ENCODE data around the gene PAXIP1.
A peak's percentile ranks its signal among the peaks of the same experiment; 100 is the strongest.
"Not testable (repeated sequence)": the region's sequence is repeated elsewhere in the genome, so short reads cannot be mapped to it uniquely, and the experiment has no call there.

Gene PAXIP1

DNA sequence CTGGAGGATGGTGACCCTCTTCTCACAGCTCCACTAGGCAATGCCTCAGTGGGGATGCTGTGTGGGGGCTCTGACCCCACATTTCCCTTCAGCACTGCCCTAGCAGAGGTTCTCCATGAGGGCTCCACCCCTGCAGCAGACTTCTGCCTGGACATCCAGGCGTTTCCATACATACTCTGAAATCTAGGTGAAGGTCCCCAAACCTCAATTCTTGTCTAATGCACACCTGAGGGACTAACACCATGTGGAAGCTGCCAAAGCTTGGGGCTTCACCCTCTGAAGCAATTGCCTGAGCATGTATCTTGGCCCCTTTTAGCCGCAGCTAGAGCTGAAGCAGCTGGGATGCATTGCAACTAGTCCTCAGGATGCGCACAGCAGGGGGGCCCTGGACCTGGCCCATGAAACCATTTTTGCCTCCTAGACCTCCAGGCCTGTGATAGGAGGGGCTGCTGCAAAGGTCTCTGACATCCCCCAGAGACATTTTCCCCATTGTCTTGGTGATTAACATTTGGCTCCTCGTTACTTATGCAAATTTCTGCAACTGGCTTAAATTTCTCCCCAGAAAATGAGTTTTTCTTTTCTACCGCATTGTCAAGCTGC is 68.5 kb downstream of the PAXIP1 start:
- DNase-seq = not testable (repeated sequence)

DNA sequence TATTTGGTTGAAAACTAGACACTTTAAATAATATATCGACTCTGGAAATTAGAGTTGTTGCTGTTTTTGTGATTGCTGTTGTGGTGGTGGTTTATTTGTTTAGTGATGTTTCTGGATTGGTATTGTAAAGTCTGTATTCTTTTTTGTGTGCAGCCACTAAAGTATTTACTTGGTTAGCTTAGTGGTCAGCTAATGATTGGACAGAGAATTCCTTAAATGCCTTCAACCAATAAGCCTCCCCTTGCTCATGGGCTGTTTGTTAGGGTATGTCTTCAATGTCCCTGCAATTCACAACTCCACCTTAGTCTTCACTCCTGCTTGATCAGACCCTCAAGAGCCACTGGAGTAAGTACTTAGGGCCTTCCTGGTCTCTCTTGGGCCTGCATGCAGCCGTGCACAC is 71.0 kb downstream of the PAXIP1 start:
- no peak for DNase-seq

DNA sequence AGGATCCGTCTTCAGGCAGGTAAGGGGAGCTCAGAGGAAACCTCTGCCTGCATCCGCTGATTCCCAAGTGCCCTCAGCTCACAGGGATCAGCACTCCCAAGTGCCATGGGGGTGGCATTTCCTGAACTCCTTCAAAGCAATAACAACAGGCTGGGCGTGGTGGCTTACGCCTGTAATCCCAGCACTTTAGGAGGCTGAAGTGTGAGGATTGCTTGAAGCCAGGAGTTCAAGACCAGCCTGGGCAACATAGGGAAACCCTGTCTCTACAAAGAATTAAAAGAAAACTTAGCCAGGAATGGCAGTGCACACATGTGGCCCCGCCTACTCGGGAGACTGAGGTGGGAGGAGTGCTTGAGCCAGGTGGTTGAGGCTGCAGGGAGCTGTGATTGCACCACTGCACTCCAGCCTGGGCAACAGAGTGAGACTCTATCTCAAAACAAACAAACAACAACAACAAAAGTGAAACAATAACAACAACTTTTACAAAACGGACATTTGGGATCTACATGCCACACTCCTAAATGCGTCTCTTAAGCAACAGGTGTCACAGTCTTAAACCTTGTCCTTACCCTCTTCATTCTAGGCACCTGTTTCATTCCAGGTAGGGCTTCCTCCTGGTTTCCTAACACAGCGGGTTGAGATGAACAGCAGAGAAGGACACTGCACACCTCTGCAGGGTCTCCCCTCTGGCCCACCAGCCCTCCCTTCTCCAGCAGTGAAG is 73.8 kb downstream of the PAXIP1 start:
- DNase-seq = no peak

DNA sequence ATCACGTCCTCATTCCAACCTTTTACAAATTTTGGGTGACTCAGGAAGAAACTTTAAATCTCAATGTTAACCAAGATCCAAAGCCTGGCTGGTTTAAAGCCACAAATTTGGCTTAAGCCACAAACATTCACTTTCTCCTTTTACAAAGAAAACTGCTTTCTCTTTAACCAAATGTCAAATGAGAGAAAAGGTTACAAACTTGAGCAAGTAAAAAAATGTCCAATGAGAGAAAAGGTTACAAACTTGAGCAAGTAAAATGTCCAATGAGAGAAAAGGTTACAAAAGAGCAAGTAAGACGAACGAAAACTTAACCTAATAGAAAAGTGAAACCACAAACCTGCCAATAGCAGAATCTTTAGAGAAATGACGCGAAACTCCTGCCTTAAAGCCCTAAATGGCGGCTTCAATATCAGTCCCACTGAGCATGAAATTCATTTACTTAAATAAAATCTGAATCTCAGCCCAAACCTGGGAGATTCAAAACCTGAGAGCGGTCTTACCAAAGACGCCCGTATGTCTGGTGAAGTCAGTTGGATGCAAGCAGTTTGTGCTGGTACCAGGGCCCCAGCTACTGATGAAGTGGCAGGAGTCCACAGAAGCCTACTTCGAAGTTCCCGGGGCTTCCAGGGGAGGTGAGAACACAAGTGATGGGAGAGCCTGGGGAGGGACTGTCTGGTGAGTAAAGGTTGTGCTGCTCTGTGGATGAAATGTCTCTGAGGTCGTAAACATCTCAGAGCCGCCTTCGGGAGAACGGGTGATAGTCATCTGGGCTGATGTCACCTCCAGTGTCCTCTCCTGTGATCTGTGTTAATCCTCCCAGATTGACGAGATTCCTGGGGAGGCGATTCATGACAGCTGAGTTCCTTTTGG is 74.6 kb downstream of the PAXIP1 start:
- no peak for DNase-seq

DNA sequence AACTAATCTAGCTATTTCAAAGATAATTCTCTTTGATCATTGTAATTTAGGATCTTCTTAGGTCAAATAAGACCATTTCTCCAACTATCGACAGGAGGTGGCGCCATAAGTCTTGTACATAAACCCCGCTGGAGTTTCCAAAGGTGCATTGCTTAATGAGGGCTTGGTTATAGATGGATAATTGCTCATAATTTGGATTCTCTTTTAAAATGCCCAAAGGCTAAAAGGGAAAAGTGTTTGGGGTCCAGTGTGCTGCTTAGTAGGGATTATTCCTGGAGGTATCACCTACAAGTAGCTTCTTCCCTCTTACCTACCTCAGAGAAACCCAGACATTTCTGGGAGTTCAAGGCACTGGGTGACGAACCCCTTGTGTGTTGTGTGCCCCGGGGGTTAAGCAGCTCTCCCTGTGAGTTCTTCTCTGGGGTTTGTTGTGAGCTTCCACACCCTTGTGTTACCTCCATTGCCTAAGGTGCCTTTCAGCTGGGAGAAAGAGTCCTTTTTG is 75.2 kb downstream of the PAXIP1 start:
- peak; percentile 76 for DNase-seq

DNA sequence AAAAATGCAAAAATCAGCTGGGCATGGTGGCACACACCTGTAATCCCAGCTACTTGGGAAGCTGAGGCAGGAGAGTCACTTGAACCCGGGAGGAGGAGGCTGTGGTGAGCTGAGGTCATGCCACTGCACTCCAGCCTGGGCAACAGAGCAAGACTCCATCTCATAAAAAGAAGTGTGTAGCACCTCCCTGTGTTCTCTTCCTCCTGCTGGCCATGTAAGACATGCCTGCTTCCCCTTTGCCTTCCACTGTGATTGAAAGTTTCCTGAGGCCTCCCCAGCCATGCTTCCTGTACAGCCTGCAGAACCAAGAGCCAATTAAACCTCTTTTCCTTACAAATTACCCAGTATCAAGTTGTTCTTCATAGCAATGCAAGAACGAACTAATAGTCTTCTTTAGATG is 80.5 kb downstream of the PAXIP1 start:
- not testable (repeated sequence) for DNase-seq

DNA sequence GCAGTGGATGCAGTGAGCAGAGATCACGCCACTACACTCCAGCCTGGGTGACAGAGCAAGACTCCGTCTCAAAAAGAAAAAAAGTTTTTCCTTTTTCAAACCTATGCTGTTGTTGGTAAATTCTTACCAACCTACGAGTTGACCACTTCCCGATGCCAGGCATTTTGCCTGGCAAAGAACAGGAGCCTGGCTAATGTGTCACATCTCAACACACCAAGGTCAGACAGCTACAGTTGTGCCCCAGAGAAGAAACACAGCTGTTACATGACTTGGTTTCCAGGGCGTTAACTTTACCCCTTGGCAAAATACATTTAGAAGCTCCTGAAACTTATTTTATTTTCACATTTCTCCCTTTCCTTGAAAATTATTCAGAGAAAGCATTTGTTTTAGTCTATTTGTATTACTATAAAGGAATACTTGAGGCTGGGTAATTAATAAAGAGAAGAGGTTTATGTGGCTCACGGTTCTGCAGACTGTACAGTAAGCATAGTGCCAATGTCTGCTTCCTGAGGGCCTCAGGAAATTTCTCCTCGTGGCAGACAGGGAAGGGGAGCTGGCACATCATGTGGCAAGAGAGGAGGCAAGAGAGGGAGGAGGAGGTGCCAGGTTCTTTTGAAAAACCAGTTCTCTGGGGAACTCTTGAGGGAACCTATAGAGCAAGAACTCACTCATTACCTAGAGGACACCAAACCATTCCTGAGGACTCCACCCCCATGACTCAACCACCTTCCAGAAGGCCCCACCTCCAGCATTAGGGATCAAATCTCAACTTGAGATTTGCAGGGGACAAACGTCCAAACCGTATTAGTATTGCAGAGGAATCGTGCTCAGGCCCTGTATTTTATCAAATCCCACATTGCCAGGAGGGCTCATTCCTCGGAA is 83.3 kb downstream of the PAXIP1 start:
- no peak for DNase-seq

DNA sequence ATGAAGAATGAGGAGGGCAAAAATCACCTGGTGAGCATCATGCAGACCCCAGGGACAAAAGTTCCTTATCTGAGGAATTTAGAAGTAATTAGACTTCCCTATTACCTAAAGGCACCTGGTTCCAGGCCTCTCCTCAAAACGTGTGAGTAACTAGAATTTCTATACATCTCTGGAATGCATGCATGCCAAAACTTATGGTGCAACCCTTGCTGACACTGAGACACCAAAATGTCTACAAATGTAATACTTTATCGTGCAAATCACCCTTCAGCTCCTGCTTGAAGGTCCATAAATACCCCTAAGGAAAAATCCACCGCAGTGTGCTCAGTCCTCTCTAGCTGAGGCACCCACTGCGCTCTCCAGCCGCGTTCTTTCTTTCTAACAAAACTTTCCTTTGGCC is 84.2 kb downstream of the PAXIP1 start:
- DNase-seq = no peak

DNA sequence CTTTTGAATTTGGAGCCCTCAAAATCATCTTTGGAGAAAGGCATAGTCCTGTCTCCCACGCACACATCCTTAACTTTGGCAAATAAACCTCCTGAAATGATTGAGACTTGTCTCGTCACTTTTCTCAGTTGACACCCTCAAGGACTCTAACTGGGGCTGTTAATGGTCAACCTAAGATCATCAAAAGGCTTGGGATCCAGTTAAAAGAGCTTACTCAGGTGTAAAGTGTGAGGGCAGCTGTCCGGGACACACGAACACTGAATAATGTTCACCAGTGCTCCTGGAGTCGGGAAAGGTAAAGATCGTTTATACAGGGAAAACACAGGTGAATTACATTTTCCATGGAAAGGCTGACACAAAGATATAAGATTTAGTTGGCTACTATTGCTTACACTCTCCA is 84.7 kb downstream of the PAXIP1 start:
- no peak for DNase-seq

DNA sequence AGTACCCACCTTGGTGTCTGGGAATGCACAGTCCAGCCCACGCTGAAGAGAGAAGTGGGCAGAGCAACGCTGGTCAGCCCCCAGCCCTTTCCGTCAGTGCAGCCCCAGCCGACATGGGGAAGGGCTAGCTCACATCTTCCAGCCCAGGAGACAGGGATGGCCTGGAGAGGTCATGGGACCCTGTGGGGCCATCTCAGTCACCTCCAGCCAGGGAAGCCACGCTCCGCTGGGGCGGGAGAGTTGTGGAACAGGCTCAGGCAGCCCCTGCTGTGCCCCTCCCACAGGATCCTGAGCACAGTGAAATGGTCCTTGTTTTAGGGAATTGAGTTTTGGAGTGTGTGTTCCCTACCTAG is 85.1 kb downstream of the PAXIP1 start:
- no peak for DNase-seq

DNA sequence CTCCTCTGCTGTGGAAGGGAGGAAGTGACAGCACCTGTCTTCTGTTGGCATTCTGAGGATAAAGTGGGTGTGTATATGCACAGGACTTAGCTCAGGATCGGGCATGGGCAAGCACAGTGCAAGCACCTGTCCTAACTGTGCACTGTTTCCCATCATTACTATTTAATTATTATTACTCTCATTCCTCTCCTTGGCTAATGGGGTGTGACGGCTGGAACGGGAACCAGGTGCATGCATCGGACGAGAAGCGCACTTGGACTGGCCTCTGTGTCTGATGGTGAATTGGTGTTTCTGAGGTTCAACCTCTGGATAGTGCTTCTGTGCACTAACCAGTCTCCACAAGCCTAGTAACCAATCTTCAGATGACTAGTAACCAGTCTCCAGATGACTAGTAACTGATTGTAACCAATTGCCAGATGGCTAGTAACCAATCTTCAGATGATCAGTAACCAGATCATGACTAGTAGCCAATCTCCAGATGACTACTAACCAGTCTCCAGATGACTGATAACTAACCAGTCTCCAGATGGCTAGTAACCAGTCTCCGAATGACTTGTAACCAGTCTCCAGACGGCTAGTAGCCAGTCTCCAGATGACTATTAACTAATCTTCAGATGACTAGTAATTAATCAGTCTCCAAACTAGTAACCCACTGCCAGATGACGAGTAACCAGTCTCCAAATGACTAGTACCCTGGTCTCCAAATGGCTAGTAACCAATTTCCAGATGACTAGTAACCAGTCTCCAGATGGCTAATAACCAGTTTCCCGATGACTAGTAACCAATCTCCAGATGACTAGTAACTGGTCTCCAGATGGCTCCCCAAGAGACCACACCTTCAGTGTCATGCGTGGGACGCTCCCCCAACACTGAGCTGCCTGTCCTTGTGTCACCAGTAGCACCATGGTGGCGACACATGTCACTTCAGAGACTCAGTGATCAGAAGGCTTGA is 85.8 kb downstream of the PAXIP1 start:
- no peak for DNase-seq

DNA sequence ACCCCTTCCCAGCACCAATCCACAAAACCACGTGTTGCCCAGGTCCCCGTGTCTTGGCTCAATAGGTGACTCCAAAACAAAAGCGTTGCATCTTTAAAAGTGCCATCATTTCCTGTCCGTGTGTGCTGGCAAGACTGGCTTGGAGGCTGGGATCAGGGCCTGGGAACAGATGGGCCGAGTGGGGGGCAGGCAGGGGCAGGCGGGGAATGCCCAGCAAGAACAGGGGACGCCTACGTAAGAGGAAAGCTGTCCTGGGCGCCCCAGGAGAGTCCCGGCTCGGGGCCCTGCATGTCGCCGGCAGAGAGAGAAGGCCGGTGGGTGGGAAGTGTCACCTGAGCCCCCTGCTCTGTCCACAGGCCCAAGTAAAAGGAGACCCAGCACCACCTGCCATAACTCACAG is 86.5 kb downstream of the PAXIP1 start:
- DNase-seq = no peak

DNA sequence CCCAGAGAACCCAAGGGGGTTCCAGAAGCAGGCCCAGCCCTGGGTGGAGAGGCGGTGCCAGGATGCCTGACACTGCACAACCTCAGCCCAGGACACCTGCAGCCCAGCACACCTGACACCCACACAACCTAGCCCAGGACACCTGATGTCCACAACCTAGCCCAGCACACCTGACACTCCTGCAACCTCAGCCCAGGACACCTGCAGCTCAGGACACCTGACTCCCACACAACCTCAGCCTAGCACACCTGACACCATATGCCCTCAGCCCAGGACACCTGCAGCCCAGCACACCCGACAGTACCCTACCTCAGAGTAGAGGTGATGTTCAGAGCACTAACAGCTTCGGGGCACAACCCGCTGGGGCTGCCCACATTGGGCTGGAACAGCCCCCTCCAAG is 87.3 kb downstream of the PAXIP1 start:
- DNase-seq = no peak

DNA sequence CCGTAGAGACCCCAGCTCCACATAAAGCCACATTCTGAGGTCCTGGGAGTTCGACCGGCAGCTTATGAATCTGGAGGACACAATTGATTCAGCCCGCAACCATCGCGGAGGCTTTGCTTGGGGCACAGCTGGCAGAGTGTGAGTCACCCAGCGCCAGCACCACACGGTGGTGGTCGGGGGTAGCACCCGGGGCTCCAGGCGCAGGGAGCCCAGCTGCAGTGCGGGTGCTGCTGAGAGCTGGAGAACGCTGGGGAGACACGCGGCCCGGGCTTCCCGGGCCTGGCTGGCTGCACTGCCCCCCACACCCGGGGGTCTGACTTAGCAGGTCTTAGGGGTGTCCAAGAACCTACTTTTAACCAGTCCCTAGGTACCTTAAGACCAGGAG is 87.9 kb downstream of the PAXIP1 start:
- DNase-seq = no peak

DNA sequence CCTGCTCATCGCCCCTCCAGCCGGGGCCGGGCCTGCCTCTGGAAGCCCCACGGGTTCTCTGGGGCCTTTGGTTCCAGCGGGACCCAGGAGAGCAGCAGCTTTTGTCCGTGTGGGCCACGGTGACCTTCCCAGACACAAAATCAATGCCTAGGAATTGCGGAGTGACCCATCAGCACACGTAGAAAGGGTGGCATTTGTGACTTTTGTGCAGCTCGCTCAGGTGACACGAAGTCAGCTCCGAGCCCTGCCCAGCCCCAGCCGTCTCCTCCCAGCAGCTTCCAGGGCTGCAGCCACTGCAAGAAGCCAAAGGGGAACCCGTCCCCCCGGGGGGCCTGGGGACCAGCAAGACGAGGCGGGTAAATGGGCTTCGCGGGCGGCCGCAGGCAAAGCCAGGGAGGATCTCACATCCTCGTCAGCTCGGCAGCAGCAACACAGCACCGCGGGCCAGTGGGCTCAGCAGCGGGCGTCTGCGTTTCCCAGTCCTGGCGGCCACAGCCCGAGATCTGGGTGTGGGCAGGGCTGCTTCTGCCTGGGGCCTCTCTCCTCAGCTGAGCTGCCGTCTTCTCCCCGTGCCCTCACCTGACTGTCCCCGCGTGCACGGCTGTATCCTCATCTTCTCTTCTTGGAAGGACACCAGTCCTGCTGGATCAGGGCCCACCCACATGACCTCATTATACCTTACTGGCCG is 88.5 kb downstream of the PAXIP1 start:
- no peak for DNase-seq

DNA sequence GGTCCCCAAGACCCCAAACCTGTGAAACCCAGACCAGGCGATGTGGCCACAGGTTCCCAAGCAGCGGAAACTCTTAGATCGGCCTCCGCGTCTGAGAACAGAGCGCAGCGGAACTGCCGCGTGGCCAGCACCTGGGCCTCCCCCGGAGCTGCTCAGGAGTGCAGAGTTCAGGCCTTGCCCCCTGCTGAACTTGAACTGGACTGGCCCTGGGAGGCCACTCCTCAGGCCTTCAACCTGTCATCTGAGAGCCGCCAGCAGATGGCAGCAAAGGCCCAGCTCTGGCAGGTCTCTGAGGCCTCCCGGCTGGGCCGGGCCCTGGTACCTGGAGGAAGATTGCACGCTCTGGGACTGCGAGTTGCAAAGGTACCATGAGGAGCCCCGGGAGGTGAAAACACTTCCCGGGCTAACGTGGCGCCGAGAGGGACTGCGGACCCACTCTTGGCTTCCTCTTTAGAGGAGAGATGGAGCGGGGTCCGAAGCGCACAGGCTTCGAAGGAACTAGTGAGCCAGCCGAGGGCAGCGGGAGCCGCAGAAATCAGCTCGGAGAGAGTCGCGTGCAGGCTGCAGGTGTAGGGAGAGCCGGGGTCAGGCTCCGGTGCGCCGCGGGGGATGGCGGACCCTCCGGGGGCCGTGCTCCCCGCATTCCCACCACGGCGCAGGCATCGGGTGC is 89.2 kb downstream of the PAXIP1 start:
- DNase-seq = peak; percentile 20

DNA sequence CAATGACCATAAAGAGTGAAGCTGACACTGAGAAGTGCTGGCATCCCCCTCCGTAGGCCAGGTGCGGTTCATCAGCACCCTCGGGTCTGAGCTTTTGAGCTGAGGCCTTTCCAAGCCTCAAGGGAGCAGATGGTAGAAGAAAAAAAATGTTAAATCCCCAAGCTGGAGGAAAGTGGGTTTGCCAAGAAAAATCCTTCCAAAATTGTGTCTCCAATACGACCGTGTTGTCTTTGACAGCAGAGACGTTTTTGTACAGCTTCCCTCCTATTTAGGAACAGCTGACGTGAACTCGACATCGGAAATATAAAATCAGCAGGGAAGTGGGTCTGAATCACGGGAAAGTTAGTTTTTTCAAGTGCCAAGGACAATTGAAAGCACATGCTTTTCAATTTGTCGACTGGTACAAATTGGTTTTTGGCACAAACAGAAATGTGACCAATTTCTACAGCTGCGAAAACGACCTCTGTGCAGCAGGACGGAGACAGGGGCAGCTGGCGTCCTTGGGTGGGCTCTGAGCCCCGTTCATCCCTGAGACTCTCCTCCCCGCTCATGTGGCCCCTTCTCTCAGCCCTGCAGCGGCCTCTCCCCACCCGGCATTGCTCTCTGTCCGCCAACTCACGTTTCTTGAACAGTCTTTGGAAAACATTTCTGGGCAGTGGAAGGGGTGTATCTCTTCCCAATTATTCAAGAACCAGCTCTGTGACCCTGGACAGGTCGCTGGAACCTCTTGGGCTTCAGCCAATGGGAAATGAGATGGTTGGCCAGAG is 89.9 kb downstream of the PAXIP1 start:
- no peak for DNase-seq

DNA sequence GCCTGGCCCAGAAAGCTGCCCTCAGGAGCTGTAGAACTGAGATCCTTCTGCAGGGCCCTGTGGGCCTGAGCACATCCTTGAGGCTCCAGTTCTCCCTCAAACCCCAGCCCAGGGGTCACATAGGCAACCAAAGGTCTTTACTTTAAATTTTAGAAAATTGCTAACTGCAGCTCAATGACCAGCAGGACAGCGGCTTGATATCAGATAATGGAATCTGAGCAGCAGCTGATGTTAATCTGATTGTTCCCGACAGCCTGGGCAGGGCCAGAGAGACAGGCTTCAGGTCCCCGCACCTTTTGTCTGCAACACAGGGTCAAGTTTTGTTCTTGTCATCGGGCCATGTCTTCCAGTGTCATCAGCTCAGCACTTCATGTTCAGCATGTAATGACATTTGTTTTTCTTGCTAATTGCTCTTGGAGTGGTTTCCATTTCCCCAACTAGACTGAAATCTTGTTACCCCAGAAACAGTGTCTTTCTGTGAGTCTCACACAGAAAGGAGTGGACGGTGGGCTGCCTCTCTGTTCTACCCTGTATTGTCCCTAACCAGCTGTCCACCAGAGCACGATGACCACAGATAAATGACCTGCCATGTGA is 91.0 kb downstream of the PAXIP1 start:
- no peak for DNase-seq

DNA sequence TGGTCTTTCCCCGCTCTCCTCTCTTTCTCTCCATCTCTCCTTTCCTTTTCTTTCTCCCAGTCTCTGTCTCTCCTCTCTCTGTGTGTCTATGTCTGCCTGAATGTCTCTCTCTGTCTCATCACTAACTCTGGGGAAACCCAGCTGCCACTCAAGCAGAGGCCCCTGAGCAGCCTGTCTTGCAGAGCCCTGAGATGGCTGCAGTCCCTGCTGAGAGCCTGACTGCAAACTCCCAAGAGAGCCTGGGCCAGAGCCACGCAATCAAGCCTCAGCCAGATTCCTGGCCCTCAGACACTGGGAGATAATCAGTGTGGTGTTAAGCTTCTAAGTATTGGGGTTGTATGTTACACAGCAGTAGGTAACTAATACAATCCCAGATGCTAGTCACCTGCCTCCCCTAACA is 91.5 kb downstream of the PAXIP1 start:
- no peak for DNase-seq

Measured in NCI-H1694 treated with DMSO at 0.1 percent for 48 hours (cell line).